ENCODE data around the gene TGM2.

The TGM2 gene

DNA sequence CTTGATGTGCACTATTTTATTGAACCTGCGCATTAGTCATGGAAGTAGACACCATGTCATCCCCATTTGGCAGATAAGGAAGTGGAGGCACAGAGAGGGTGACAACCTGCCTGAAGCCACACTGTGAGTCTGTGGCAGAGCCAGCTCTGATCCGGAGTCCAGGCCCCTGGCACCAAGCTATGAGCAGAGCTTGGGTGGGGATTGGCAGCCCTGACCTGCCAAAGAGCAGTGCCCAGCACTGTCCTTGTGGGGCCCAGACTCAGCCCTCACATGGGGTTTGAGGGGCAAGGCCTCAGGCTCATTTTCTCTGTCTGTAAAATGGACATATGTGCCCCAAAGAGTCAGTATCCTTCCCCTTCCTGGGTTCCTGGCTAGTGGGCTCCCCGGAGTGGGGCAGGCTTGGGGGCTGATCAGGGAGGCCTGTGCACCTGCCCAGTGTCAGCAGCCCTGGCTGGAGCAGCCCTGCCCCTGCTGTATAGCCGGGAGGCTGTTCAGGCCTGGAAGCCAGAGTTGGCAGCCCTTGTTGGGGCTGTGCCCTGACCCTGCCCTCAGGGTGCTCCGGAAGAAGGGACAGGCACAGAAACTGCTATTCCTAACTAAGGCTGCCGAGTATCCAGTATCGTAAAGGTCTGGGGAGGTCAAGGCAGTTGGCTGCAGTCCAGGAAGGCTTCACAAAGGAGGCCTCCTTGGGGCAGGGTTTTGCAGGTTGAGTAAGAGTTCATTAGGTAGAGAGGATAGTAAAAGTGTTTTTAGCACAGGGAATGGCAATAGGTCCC is 38.7 kb downstream of the TGM2 start:
- TF ChIP-seq GATA2 (IDR thresholded peaks at IDR 0.05; ENCODE audit: low read depth, low read length) (no peak), GATA3 (IDR thresholded peaks at IDR 0.05; ENCODE audit: low read depth, low read length) (no peak)

DNA sequence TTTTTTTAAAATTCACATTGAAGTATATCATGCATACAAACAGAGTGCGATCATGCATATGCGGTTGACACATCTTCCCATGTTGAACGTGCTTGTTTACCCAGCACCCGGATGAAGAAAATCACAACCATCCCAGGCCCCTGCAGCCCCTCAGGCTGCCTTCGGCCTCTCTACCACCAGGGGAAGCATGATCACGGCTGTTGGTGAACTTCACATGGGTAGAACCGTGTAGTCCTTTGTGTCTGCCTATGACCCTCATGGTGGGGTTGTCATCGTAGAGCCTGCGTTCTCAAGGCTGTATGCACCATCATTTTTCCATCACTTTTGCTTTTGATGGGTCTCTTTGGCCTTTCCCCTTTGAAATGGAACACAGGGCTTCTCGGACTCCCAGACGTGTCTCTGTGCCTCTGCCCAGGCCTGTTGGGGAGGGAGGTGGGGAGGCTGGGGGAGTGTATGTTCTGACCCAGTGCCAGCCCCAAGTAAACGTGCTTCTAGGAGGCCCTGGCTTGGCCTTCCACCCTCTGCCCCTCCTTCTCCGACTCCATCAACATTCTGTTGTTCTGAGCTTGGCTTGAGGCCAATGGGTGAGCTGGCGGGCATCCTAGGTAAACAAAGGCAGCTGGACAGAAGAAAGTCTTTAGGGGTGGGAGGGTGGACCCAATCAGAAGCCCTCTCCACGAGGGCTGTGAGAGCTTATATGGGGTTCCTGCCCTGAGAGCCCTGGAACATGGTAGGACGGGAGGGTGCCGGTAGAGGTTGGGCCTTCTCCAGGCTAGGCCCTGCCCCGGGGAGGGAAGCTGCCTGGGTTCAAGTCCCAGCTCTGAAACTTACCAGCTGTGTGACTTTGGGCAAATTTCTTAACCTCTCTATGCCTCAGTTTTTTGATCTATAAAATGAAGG is 39.7 kb downstream of the TGM2 start:
- TF ChIP-seq GATA2 (IDR thresholded peaks at IDR 0.05; ENCODE audit: low read depth, low read length) (no peak), GATA3 (IDR thresholded peaks at IDR 0.05; ENCODE audit: low read depth, low read length) (no peak)

DNA sequence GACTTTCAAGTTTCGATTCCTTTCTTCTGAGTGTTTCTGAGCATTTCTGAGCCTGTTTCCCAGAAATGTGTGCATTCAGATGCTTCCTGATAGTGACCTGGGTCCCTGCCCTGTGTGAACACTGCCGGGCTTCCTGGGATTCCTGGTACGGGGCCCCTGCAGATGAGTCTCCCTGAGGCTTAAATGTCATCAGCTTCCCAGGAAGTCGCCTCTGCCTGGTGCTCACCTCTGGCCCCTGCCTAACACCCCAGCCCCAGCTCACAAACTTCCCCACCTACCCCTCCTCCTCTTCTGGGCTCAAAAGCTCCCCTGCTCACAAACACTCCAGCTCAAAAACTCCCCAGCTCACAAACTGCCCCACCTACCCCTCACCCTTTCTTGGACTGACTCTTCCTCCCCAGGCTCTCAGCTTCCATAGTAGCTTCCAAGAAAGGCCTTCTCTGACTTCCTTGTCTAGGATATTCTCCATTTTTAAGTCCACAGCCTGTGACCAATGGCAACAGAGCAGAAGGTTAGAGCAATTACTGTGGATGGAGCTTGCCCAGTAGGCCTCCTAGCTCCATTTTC is 42.0 kb downstream of the TGM2 start:
- TF ChIP-seq GATA3 (IDR thresholded peaks at IDR 0.05; ENCODE audit: low read depth, low read length) (no peak), GATA2 (IDR thresholded peaks at IDR 0.05; ENCODE audit: low read depth, low read length) (no peak)

DNA sequence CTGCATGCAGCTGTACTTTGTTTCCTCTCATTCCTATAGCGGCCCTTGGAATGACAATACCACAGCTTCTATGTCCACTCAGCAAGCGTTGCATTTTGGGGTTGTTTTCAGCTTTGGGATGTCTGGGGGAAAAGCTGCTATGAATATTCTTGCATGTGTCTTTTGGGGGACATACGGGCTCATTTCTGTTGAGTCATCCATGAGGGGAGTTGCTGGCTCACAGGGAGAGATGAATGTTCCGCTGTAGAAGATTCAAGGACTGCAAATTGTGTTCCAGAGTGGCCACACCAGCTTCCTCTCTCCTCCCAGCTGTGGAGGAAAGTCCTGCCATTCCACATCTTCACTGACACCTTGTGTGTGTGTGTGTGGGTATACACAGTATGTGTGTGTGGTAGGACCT is 43.3 kb downstream of the TGM2 start:
- TF ChIP-seq GATA2 (IDR thresholded peaks at IDR 0.05; ENCODE audit: low read depth, low read length), result no peak
- no peak for TF ChIP-seq GATA3 (IDR thresholded peaks at IDR 0.05; ENCODE audit: low read depth, low read length)

DNA sequence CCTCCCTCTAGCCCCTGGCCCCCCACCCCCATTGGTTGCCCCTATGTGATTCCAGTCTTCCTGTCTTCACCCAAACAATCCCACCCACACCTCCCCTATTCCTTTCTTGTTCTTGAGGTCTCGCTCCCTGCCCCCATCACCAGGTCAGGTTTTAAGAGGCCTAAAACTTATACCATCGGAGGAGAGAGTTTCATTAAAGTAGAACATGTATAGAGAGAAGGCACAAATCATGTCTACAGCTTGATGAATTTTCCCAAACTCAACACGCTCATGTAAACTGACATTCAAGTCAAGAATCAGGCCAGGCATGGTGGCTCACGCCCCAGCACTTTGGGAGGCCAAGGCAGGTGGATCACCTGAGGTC is 44.5 kb downstream of the TGM2 start:
- TF ChIP-seq GATA3 (IDR thresholded peaks at IDR 0.05; ENCODE audit: low read depth, low read length) (no peak), GATA2 (IDR thresholded peaks at IDR 0.05; ENCODE audit: low read depth, low read length) (no peak)

DNA sequence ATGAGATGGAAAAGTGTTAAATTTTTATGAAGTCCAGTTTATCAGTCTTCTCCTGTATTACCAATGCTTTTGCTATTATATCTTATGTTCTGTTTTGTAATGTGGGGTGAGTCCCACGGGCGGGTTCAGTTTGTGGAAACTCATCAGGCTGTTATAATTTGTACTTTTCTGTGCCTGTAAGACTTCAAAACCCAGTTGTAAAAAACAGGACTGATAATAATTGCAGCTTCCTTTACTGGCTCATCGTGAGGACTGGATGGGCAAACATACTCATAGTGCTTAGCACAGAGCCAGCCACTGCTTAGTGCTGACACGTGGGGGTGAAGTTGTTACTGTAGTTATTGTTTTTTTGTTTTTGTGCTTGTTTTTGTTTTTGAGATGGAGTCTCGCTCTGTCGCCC is 45.6 kb downstream of the TGM2 start:
- TF ChIP-seq GATA2 (IDR thresholded peaks at IDR 0.05; ENCODE audit: low read depth, low read length) (no peak), GATA3 (IDR thresholded peaks at IDR 0.05; ENCODE audit: low read depth, low read length) (no peak)

DNA sequence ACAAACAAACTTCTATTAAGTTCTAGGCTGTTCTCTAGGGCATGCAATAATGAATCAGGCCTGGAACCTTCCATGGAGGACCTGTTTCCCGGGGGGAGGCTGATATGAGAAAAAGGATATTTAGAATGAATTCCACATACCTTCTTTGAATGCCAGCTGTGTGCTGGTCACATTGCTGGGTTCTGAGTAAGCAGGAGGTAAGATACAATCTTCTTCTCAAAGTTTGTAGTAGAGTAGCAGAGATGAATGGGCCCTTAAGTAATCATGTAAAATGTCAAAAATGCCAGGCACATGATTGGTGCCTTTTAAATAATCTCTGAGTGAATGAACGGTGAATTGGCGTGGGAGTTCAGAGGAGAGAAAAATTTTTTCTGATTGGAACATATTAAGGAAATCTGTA is 47.4 kb downstream of the TGM2 start:
- TF ChIP-seq GATA2 (IDR thresholded peaks at IDR 0.05; ENCODE audit: low read depth, low read length) (no peak), GATA3 (IDR thresholded peaks at IDR 0.05; ENCODE audit: low read depth, low read length) (no peak)

DNA sequence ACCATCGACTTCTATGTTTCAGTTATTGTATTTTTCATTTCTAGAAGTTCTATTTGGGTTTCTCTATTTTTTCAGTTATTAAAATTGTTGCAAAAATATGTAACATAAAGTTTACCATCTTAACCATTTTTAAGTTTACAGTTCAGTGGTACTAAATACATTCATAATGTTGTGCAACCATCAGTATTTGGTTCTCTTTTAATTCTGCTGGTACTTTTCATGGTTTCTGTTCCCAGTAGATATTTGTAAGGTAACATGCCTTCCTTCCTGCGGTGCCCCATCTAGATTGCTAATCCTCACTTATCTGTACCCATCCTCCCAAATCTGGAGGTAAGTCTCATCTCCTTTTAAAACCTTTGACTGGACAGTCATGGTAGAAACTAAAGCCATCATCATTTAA is 47.9 kb downstream of the TGM2 start:
- TF ChIP-seq GATA3 (IDR thresholded peaks at IDR 0.05; ENCODE audit: low read depth, low read length), result no peak
- TF ChIP-seq GATA2 (IDR thresholded peaks at IDR 0.05; ENCODE audit: low read depth, low read length), result no peak

DNA sequence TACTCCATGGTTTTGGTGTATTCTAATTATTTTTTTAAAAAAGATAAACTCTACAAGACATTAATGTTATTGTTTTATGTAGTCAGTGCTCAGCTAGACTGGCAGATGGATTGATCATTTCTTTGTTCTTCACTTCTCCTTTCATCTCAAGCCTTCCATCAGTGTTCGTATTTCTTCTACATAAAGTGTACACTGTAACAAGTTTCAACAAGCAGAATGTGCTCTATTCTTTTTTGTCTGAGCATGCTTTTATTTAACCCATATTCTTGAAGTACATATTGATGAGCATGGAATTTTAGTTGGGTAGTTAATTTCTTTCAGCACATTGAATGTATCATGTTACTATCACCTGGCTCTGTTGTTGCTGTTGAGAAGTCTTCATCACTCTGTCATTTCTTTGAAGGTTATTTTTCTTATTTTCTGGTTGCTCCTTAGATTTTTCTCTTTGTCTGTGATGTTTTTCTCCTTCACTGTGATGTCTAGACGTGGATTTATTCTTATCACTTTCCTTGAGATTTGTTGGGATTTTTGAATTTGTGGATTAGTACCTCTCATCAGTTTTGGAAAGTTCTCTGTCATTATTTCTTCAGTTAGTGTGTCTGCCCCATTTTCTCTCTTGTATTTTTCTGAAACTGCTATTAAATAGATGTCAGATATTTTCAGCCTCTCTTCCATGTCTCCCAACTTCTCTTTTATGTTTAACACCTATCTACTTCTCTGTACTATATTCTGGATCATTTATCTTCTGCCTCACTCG is 48.5 kb downstream of the TGM2 start:
- no peak for TF ChIP-seq GATA2 (IDR thresholded peaks at IDR 0.05; ENCODE audit: low read depth, low read length)
- TF ChIP-seq GATA3 (IDR thresholded peaks at IDR 0.05; ENCODE audit: low read depth, low read length), result no peak

DNA sequence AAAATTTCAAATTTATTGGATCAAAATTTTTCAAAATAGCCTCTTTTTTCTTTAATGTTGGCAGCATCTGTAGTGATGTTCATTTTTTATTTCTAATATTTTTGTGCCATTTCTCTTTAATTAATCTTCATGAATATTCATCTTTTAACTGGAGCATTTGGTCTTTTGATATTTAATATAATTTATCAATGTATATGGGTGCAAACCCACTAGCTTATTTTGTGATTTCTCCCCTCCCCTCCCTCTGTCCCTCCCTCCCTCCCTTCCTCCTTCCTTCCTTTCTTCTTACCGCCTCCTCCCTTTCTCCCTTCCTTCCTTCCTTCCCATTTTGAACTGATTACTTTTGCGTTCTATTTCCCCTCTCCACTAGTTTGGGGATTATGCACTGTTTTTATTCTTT is 49.2 kb downstream of the TGM2 start:
- TF ChIP-seq GATA3 (IDR thresholded peaks at IDR 0.05; ENCODE audit: low read depth, low read length), result no peak

DNA sequence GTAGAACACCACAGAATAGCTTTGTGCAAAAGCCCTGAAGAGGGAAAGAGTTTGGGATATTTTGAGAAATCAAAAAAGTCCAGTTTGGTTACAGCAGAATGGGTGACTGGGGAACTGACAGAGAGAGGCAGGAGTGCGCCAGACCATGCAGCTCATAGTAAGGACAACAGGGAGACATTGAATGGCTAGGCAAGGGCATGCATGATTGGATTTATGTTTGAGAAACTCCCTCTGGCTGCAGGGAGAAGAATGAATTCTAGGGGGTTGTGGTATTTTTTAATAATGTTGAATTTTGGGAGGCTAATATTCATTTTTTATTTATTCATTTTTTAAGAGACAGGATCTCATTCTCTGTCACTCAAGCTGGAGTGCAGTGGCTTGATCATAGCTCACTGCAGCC is 49.9 kb downstream of the TGM2 start:
- TF ChIP-seq GATA2 (IDR thresholded peaks at IDR 0.05; ENCODE audit: low read depth, low read length) (no peak), GATA3 (IDR thresholded peaks at IDR 0.05; ENCODE audit: low read depth, low read length) (no peak)

DNA sequence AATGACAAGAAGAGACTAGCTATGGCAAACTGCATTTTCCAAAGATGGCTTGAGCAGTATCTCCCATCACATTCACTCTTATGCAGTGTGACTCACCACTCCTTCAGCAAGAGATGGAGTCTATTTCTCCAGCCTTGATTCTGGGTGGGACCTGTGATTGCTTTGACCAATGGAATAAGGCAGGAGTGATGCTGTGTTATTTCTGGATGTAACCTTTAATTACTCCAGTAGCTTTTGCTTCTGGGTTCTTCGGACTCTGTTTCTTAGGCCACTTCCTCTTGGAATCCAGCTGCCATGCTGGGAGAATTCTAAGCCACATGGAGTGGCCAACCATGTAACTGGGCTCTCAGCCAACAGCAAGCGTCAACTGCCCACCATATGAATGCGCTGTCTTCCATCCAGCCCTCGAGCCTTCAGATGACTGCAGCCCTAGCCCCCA is 50.7 kb downstream of the TGM2 start:
- no peak for TF ChIP-seq GATA2 (IDR thresholded peaks at IDR 0.05; ENCODE audit: low read depth, low read length)
- no peak for TF ChIP-seq GATA3 (IDR thresholded peaks at IDR 0.05; ENCODE audit: low read depth, low read length)

DNA sequence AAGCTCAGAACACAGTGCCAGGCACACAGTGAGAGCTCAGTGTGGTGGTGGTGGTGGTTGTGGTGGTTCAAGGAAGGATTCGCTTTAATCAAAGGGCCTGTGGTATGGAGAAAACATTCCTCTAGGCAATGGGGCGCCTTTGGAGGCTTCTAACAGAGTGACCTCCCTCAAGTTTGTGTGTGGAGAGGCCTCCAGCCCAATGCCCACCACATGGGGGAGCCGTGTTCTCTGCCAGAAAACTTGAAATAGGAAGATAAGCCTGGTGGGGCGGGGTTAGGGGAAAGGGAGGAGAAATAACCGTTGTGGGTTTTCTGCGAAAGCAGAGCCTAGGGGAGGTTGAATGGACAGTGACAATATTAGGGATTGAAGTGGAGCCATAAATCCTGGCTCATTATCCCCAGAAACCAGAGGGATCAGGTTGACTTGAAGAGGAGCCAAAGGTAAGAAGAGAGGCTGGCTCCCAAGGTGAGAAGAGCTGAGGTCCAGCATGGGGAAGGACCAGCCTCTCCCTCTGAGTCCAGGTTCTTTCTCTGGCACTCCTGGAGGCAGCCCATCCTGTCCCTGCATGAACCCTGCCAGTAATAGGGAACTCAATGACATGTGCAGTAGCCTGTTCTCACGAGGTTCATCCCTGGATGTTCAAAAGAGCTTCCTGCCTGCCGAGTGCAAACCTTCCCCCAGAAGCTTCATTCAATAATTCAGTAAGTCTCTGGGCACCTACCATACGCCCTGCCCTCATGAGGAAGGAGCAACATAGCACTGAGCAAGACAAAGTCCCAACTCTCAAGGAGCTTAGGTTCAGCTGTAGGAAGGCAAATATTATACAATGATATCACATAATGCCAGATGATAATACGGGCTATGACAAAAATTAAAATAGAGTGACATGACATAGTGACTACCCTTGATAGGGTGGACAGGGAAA is 51.4 kb downstream of the TGM2 start:
- TF ChIP-seq GATA2 (IDR thresholded peaks at IDR 0.05; ENCODE audit: low read depth, low read length) (no peak), GATA3 (IDR thresholded peaks at IDR 0.05; ENCODE audit: low read depth, low read length) (no peak)
